Cardiac septum (tissue), 1 donor: ENCODE measurements around the gene SLC12A3. TPM values are rescaled to one million over a fixed set of nuclear protein-coding genes. Genes with fewer than 3 reads are reported as not detected.
"Not testable (repeated sequence)": the region's sequence is repeated elsewhere in the genome, so short reads cannot be mapped to it uniquely, and the experiment has no call there.

Experiments
- DNase-seq: peaks from one replicate; pipeline ENCODE4 v3.0.0-alpha.2; 2020; ENCODE audit warnings: low spot score
- intact Hi-C: fragments of 100-400 bp; cut with DNase I; formaldehyde crosslinking; loops from one replicate; pipeline ENCODE4 v1.14.0; 2022
- total RNA-seq: library from RNA; stranded (reverse); fragmentation: NEBNext Ultra II Directional; extraction: Animal tissue kit (Norgen Biotek cat#: 25700); gene quantifications from one replicate; pipeline ENCODE4 v1.2.1, GENCODE V29; 2021
- donor health status: DM: no; HTN: no; CAD: no.

Gene SLC12A3
- total RNA-seq, 1 donor from 2014 or later: not detected

GRCh38 chr16:56932721-56933619 is 68.0 kb downstream of the SLC12A3 start:
- DNase-seq: peak; percentile 92
- intact Hi-C loops: loop anchor here (5.0 kb wide), 1 partner anchor 54 kb away; the partner anchor contains the start of gene NLRC5

- intact Hi-C loops: loop anchor here (5.0 kb wide), 1 partner anchor 53 kb away; the partner anchor contains the start of gene NLRC5
- DNase-seq: no peak
Observed at GRCh38 chr16:56933828-56934598, 69.0 kb downstream of the SLC12A3 start.

- not testable (repeated sequence) for DNase-seq
- intact Hi-C loops: loop anchor here (5.0 kb wide), 1 partner anchor 53 kb away; the partner anchor contains the start of gene NLRC5
Observed at GRCh38 chr16:56934599-56935145, 69.7 kb downstream of the SLC12A3 start.

- intact Hi-C loops: no loop called here
- no peak for DNase-seq
Observed at GRCh38 chr16:56935201-56935600, 70.2 kb downstream of the SLC12A3 start.

GRCh38 chr16:56936491-56936890 is 71.5 kb downstream of the SLC12A3 start:
- no peak for DNase-seq
- intact Hi-C loops: no loop called here

GRCh38 chr16:56936950-56937349 is 71.9 kb downstream of the SLC12A3 start:
- DNase-seq: no peak
- intact Hi-C loops: no loop called here

GRCh38 chr16:56938664-56939513 is 73.9 kb downstream of the SLC12A3 start:
- intact Hi-C loops: no loop called here
- no peak for DNase-seq

- intact Hi-C loops: no loop called here
Observed at GRCh38 chr16:56939801-56940200, 74.8 kb downstream of the SLC12A3 start.

GRCh38 chr16:56941092-56941491 is 76.1 kb downstream of the SLC12A3 start:
- intact Hi-C loops: no loop called here

More at GRCh38 chr16:56939801-56940200, 74.8 kb downstream of the SLC12A3 start:
- DNase-seq: no peak

GRCh38 chr16:56941856-56942331 is 76.9 kb downstream of the SLC12A3 start:
- DNase-seq: no peak
- intact Hi-C loops: no loop called here

More at GRCh38 chr16:56941092-56941491, 76.1 kb downstream of the SLC12A3 start:
- no peak for DNase-seq

- DNase-seq: no peak
- intact Hi-C loops: no loop called here
Observed at GRCh38 chr16:56943761-56944375, 78.9 kb downstream of the SLC12A3 start.

GRCh38 chr16:56944954-56945839 is 80.2 kb downstream of the SLC12A3 start:
- intact Hi-C loops: no loop called here

GRCh38 chr16:56945847-56946527 is 81.0 kb downstream of the SLC12A3 start:
- intact Hi-C loops: no loop called here
- DNase-seq: no peak

More at GRCh38 chr16:56944954-56945839, 80.2 kb downstream of the SLC12A3 start:
- DNase-seq: no peak

- DNase-seq: no peak
- intact Hi-C loops: no loop called here
Observed at GRCh38 chr16:56946767-56947603, 82.0 kb downstream of the SLC12A3 start.

GRCh38 chr16:56947604-56947995 is 82.6 kb downstream of the SLC12A3 start:
- intact Hi-C loops: no loop called here
- DNase-seq: no peak

GRCh38 chr16:56948234-56948633 is 83.2 kb downstream of the SLC12A3 start:
- DNase-seq: no peak
- intact Hi-C loops: no loop called here
